ENCODE results near the gene PLEKHA4. TPM values are rescaled to one million over a fixed set of nuclear protein-coding genes. Genes with fewer than 3 reads are reported as not detected.

PLEKHA4 gene
- total and polyA plus RNA-seq, 2 of the 13 experiments (the other 11 are each of a cell fraction or from before 2014, with no cell fraction given), result 4.8 to 6.0 TPM

DNA sequence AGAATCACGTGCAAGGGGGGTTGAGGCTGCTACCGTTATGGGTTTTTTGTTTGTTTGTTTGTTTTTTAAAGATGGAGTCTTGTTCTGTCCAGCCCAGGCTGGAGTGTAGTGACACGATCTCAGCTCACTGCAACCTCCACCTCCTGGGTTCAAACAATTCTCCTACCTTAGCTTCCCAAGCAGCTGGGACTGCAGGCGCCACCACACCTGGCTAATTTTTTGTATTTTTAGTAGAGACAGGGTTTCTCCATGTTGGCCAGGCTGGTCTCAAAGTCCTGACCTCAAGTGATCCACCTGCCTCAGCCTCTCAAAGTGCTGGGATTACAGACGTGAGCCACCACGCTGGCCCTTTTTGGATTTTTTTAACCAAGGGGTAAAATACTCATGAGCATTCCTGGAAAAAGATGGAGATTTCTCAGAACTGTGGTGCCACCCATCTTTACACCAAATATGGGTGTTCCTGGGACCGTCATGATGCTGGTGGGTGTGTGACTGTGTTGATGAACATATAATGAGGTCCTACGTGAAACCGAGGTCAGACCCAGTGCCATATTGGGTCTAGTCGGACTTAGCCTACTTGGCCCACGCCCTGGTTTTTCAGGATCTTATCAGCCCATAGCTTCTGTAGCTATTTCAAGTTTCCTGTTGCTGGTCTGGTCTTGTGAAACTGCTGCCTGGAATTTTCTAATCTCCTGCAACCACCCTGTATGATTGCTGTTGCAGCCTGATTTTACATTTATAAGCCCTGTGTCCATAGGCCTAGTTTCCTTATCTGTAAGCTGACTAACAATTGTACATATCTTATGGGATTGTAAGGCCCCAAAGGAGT lies 10.0 kb upstream of the PLEKHA4 start (continued):
- TF ChIP-seq, protein P1, sequence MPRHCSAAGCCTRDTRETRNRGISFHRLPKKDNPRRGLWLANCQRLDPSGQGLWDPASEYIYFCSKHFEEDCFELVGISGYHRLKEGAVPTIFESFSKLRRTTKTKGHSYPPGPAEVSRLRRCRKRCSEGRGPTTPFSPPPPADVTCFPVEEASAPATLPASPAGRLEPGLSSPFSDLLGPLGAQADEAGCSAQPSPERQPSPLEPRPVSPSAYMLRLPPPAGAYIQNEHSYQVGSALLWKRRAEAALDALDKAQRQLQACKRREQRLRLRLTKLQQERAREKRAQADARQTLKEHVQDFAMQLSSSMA (CRISPR knock-in tag; IDR thresholded peaks at IDR 0.05), result no peak
- TF ChIP-seq POLR2AphosphoS2 (IDR thresholded peaks at IDR 0.05; ENCODE audit: low read depth, low read length) (peak; percentile 32; the same call in 1 of the 2 replicates), POLR2A (IDR thresholded peaks at IDR 0.05; ENCODE audit: insufficient read depth in 1 of 2, low read depth in 2 of 2, low read length in 2 of 2) (peak in 1 of 2 experiments; percentile 59; a peak in 1 of 4 replicates), ZNF550 (CRISPR knock-in tag; IDR thresholded peaks at IDR 0.05; ENCODE audit: borderline replicate concordance) (no peak), CC2D1A (CRISPR knock-in tag; IDR thresholded peaks at IDR 0.05) (no peak), SSRP1 (CRISPR knock-in tag; IDR thresholded peaks at IDR 0.05) (0 out of 2 replicates have a peak, but pooled peaks have one; percentile 10), RFX3 (CRISPR knock-in tag; IDR thresholded peaks at IDR 0.05) (no peak), ZNF326 (CRISPR knock-in tag; IDR thresholded peaks at IDR 0.05; ENCODE audit: borderline replicate concordance) (no peak), BHLHE40 (IDR thresholded peaks at IDR 0.05; ENCODE audit: low read length) (peak; percentile 48; the same call in 1 of the 2 replicates)

DNA sequence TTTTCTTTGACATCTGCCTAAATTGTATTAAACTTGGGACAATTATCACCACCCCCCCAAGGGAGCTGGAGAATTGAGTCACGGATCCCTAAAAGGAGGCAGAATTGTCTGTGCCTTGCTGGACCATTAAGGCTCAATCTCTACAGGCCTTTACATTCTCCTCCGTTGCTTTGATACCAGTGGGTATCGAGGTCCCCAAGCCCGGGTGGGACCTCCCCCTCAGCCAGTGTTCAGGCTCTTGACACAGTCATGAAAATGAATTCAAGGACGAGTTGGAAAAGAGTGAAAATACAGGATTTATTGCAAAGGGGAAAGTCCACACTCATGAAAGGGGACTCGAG lies 9.4 kb upstream of the PLEKHA4 start:
- H3K27ac ChIP-seq (ENCODE audit: extremely low read length, insufficient read depth, low read length), result no peak overlapping the region
- WGBS (ENCODE audit: low lambda C conversion rate), result 74% methylated on average over 6 of the region's 6 CpGs
- intact Hi-C loops (cut with micrococcal nuclease; ENCODE audit: unreplicated experiment), result loop anchor here (10.0 kb wide), 1 partner anchor 87 kb away; the partner anchor contains the start of gene FTL
- H3K4me1 ChIP-seq (ENCODE audit: insufficient read depth, low read length), result peaks cover 49% of the 10 kb centered on the region
- H2AFZ ChIP-seq (ENCODE audit: low read length), result no peak overlapping the region
- H3K4me2 ChIP-seq (ENCODE audit: low read depth, low read length), result no peak overlapping the region
- no TSS peak for BruUV-seq (replicated peaks)
- no peak for DNase-seq (ENCODE audit: low spot score)
- TF ChIP-seq THAP11 (CRISPR knock-in tag; IDR thresholded peaks at IDR 0.05) (0 out of 2 replicates have a peak, but pooled peaks have one; percentile 8), SSRP1 (CRISPR knock-in tag; IDR thresholded peaks at IDR 0.05) (0 out of 2 replicates have a peak, but pooled peaks have one; percentile 22), MAFK (conservative IDR thresholded peaks at IDR 0.05 in 1 of 2, IDR thresholded peaks at IDR 0.05 in 1 of 2; ENCODE audit: low read length in 2 of 2) (no peak)
- H4K20me1 ChIP-seq (ENCODE audit: insufficient read depth, low read length), result peaks cover 32% of the 10 kb centered on the region
- ChIA-PET POLR2A (interaction anchor here (0.8 to 6.9 kb wide), 3 partner anchors 11 to 93 kb away, joined by 3 to 88 read pairs (median 14); partner anchors contain the start of gene FTL), CTCF (ENCODE audit: low intra/inter-chr PET ratio, low total read pairs) (no interaction called here)
- FAIRE-seq, result no peak
- in situ Hi-C loops (cut with HindIII; ENCODE audit: extremely low pct_ligation_motif_present, low pct_unique_long_range_greater_than_20kb), result no loop called here
- no peaks in the 10 kb centered on the region for H3K9me3 ChIP-seq (ENCODE audit: low read length)
- no peaks in the 10 kb centered on the region; a peak in 1 of 5 replicates for H3K27me3 ChIP-seq (ENCODE audit: control insufficient read depth in 1 of 2, insufficient read depth in 2 of 2, low read length in 2 of 2)
- H3K9ac ChIP-seq (ENCODE audit: insufficient read depth, low read depth, low read length), result no peak overlapping the region
- no peak overlapping the region for H3K4me3 ChIP-seq (replicated peaks in 1 of 3; ENCODE audit: insufficient read depth in 1 of 3, low read depth in 2 of 3, low read length in 3 of 3)
- H3K36me3 ChIP-seq (replicated peaks in 1 of 2; ENCODE audit: control insufficient read depth in 1 of 2, insufficient read depth in 2 of 2, low read length in 2 of 2), result peaks cover 9 to 32% of the 10 kb centered on the region in 2 experiments
- H3K79me2 ChIP-seq (ENCODE audit: insufficient read depth, low read length), result peaks cover 30% of the 10 kb centered on the region
- no peak for ATAC-seq
